Keratinocyte (primary cell): ENCODE results near the gene SPRYD3. TPM values are rescaled to one million over a fixed set of nuclear protein-coding genes. Genes with fewer than 3 reads are reported as not detected.

Experiments
- DNase-seq: peaks from one replicate; pipeline ENCODE4 v3.0.0-alpha.2; 2011; ENCODE audit warnings: low read depth, missing footprints, low spot score
- FAIRE-seq: peaks from 2 replicates; lab custom pipeline; 2011; peaks lifted over from hg19 to GRCh38; lab: Jason Lieb, UNC
- H2AFZ ChIP-seq: 2 replicates; pipeline ENCODE4 v1.6.0; 2012; ENCODE audit warnings: low read length, control low read depth, inconsistent platforms; ENCODE audit not compliant: control insufficient read depth
- H3K27ac ChIP-seq: 2 replicates; pipeline ENCODE4 v1.5.1; 2011; ENCODE audit warnings: low read length; ENCODE audit not compliant: control insufficient read depth, insufficient read depth
- H3K27me3 ChIP-seq: 3 replicates; pipeline ENCODE4 v1.6.0; 2011; ENCODE audit warnings: low read length; ENCODE audit not compliant: control insufficient read depth, insufficient read depth; ENCODE audit errors: extremely low read depth
- H3K36me3 ChIP-seq, 2 experiments: 2 replicates in 1 of 2; 3 replicates in 1 of 2; pipeline ENCODE4 v1.5.1; 2011; ENCODE audit warnings: low read length in 2 of 2, mild to moderate bottlenecking in 1 of 2; ENCODE audit not compliant: control insufficient read depth in 2 of 2, insufficient read depth in 2 of 2; ENCODE audit errors: extremely low read depth in 1 of 2
- H3K4me1 ChIP-seq: 3 replicates; pipeline ENCODE4 v1.5.1; 2011; ENCODE audit warnings: low read length; ENCODE audit not compliant: control insufficient read depth, insufficient read depth; ENCODE audit errors: extremely low read depth
- H3K4me2 ChIP-seq: 3 replicates; pipeline ENCODE4 v1.6.0; 2011; ENCODE audit warnings: low read depth, low read length; ENCODE audit not compliant: control insufficient read depth, insufficient read depth; ENCODE audit errors: extremely low read depth
- H3K4me3 ChIP-seq, 3 experiments: fragments of 200-600 bp in 1 of 3; sonication (generic) in 1 of 3; 2 replicates in 2 of 3; 3 replicates in 1 of 3; pipeline ENCODE4 v1.5.1; 2011 to 2016; ENCODE audit warnings: low read length in 3 of 3, mild to moderate bottlenecking in 3 of 3, control low read depth in 2 of 3, inconsistent platforms in 1 of 3, low read depth in 1 of 3, mixed read lengths in 1 of 3, mixed run types in 1 of 3, moderate library complexity in 1 of 3; ENCODE audit not compliant: control insufficient read depth in 2 of 3, insufficient read depth in 2 of 3; ENCODE audit errors: extremely low read depth in 1 of 3
- H3K79me2 ChIP-seq: 2 replicates; pipeline ENCODE4 v1.6.0; 2012; ENCODE audit warnings: low read length; ENCODE audit not compliant: control insufficient read depth, insufficient read depth
- H3K9ac ChIP-seq: 3 replicates; pipeline ENCODE4 v1.6.0; 2011; ENCODE audit warnings: low read length; ENCODE audit not compliant: control insufficient read depth, insufficient read depth; ENCODE audit errors: extremely low read depth
- H3K9me1 ChIP-seq: 3 replicates; pipeline ENCODE4 v1.6.0; 2011; ENCODE audit warnings: low read length; ENCODE audit not compliant: control insufficient read depth, insufficient read depth; ENCODE audit errors: extremely low read depth
- H3K9me3 ChIP-seq: 2 replicates; pipeline ENCODE4 v1.5.1; 2012; ENCODE audit warnings: low read depth, low read length; ENCODE audit not compliant: control insufficient read depth
- H4K20me1 ChIP-seq: 3 replicates; pipeline ENCODE4 v1.6.0; 2011; ENCODE audit warnings: low read length; ENCODE audit not compliant: control insufficient read depth, insufficient read depth; ENCODE audit errors: extremely low read depth
- EZH2 ChIP-seq: IDR thresholded peaks from one replicate; pipeline ENCODE4 v1.6.1; 2012; ENCODE audit warnings: inconsistent platforms, mild to moderate bottlenecking, low read length, moderate library complexity
- dilution Hi-C: fragments of 300-500 bp; cut with MboI; formaldehyde crosslinking; loops from one replicate; pipeline ENCODE4 v1.7.0; 2020; ENCODE audit warnings: low sequenced_read_pairs; ENCODE audit not compliant: extremely low pct_ligation_motif_present
- polyA plus RNA-seq, 5 experiments: library from polyadenylated mRNA; depleted of rRNA in 3 of 5; stranded (reverse) in 3 of 5; stranded (forward) in 1 of 5; unstranded in 1 of 5; fragments of >200 nt; gene quantifications; 1 replicate in 1 of 5; 2 replicates in 3 of 5; 3 replicates in 1 of 5; pipeline versions ENCODE4 v1.2.1 to v1.2.3, GENCODE V29; 2011 to 2012; ENCODE audit warnings: missing spikeins in 2 of 5, low read depth in 1 of 5, low replicate concordance in 1 of 5
- TF ChIP-seq, protein P1 (sequence below), 3 experiments: IDR thresholded peaks in 1 of 3; conservative IDR thresholded peaks in 1 of 3; optimal IDR thresholded peaks in 1 of 3; 2 replicates in 2 of 3; 3 replicates in 1 of 3; pipeline versions ENCODE3 to v1.5.1; 2011; ENCODE audit warnings: low read length in 3 of 3, mild to moderate bottlenecking in 3 of 3, moderate library complexity in 2 of 3, control low read depth in 1 of 3, inconsistent platforms in 1 of 3; ENCODE audit not compliant: insufficient read depth in 2 of 3; ENCODE audit errors: extremely low read depth in 1 of 3

SPRYD3 gene
- polyA plus RNA-seq, 1 donor (not counting 4 experiments of a cell fraction or from before 2014, with no cell fraction given): 27.5 TPM

DNA sequence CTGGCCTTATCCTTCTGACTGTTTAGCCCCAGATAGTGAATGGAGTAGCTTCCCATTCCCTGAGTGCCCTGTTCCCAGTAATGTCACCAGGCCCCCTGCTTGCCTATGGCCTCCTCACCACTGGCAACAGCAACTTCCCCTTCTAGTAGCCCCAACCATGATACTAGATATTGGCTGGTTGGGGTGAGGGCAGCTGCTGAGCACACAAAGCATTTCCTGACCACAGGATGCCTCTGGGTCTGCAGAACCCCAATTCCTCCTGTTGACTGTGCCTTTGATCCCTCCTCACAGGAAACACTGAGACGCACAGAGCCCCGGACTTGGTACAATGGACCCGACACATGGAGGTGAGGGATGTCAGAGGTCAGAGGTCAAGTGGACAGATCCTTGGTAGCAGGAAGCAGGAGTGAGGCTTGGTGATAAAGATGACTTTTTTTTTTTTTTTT, 24.7 kb upstream of the SPRYD3 start:
- dilution Hi-C loops: no loop called here
- Histone ChIP-seq H2AFZ (no peak overlapping the region), H3K4me3 (no peak overlapping the region), H3K4me2 (no peak overlapping the region), H3K9ac (no peak overlapping the region), H3K27me3 (no peaks in the 10 kb centered on the region), H3K79me2 (no peaks in the 10 kb centered on the region), H3K27ac (no peak overlapping the region), H3K4me1 (peaks cover 5% of the 10 kb centered on the region), H3K36me3 (no peaks in the 10 kb centered on the region), H3K9me3 (no peaks in the 10 kb centered on the region), H4K20me1 (no peaks in the 10 kb centered on the region), H3K9me1 (no peaks in the 10 kb centered on the region)
- DNase-seq (no peak), FAIRE-seq (no peak)
- TF ChIP-seq, protein P1, sequence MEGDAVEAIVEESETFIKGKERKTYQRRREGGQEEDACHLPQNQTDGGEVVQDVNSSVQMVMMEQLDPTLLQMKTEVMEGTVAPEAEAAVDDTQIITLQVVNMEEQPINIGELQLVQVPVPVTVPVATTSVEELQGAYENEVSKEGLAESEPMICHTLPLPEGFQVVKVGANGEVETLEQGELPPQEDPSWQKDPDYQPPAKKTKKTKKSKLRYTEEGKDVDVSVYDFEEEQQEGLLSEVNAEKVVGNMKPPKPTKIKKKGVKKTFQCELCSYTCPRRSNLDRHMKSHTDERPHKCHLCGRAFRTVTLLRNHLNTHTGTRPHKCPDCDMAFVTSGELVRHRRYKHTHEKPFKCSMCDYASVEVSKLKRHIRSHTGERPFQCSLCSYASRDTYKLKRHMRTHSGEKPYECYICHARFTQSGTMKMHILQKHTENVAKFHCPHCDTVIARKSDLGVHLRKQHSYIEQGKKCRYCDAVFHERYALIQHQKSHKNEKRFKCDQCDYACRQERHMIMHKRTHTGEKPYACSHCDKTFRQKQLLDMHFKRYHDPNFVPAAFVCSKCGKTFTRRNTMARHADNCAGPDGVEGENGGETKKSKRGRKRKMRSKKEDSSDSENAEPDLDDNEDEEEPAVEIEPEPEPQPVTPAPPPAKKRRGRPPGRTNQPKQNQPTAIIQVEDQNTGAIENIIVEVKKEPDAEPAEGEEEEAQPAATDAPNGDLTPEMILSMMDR (optimal IDR thresholded peaks at IDR 0.05 in 1 of 3, IDR thresholded peaks at IDR 0.05 in 1 of 3, conservative IDR thresholded peaks at IDR 0.05 in 1 of 3; ENCODE audit: extremely low read depth in 1 of 3, insufficient read depth in 2 of 3, low read length in 3 of 3): no peak
- TF ChIP-seq EZH2: no peak

- dilution Hi-C loops: no loop called here
- no peak within 1 kb of the TSS for H3K9ac ChIP-seq
- no peak within 1 kb of the TSS for H2AFZ ChIP-seq
- H3K9me3 ChIP-seq: no peaks in the 10 kb centered on the region
- TF ChIP-seq EZH2: no peak
- TF ChIP-seq, protein P1 (optimal IDR thresholded peaks at IDR 0.05 in 1 of 3, IDR thresholded peaks at IDR 0.05 in 1 of 3, conservative IDR thresholded peaks at IDR 0.05 in 1 of 3; ENCODE audit: extremely low read depth in 1 of 3, insufficient read depth in 2 of 3, low read length in 3 of 3): no peak
- FAIRE-seq (no peak), DNase-seq (no peak)
- H3K27me3 ChIP-seq: no peaks in the 10 kb centered on the region
- H3K4me2 ChIP-seq: no peak within 1 kb of the TSS
- no peaks in the 10 kb centered on the region for H3K9me1 ChIP-seq
- no peak within 1 kb of the TSS for H3K27ac ChIP-seq
- no peaks in the 10 kb centered on the region for H3K79me2 ChIP-seq
- H4K20me1 ChIP-seq: no peaks in the 10 kb centered on the region
- no peaks in the 10 kb centered on the region for H3K36me3 ChIP-seq
- no peak within 1 kb of the TSS for H3K4me3 ChIP-seq
- H3K4me1 ChIP-seq: peaks cover 13% of the 10 kb centered on the region
These were observed 24.0 kb upstream of the SPRYD3 start, which contains the start of gene SOAT2 for GRCh38 chr12:53102883-53103807. Gene SOAT2 (plus strand): TSS chr12:53103486. CDS start chr12:53103578, 92 bp downstream.
